ENCODE data around the gene HERC4.

- TF ChIP-seq, protein P1, sequence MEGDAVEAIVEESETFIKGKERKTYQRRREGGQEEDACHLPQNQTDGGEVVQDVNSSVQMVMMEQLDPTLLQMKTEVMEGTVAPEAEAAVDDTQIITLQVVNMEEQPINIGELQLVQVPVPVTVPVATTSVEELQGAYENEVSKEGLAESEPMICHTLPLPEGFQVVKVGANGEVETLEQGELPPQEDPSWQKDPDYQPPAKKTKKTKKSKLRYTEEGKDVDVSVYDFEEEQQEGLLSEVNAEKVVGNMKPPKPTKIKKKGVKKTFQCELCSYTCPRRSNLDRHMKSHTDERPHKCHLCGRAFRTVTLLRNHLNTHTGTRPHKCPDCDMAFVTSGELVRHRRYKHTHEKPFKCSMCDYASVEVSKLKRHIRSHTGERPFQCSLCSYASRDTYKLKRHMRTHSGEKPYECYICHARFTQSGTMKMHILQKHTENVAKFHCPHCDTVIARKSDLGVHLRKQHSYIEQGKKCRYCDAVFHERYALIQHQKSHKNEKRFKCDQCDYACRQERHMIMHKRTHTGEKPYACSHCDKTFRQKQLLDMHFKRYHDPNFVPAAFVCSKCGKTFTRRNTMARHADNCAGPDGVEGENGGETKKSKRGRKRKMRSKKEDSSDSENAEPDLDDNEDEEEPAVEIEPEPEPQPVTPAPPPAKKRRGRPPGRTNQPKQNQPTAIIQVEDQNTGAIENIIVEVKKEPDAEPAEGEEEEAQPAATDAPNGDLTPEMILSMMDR (conservative IDR thresholded peaks at IDR 0.05 in 1 of 2, IDR thresholded peaks at IDR 0.05 in 1 of 2; ENCODE audit: low read depth in 1 of 2, low read length in 2 of 2) = no peak
- TF ChIP-seq EZH2 (IDR thresholded peaks at IDR 0.05; ENCODE audit: low read length, missing control alignments) = no peak
Observed at GRCh38 chr10:68027429-68027828, 47.7 kb downstream of the HERC4 start.

All from fibroblast of lung (primary cell).